C4-2B (cell line): ENCODE measurements around the gene ADM.

Source experiments
- ZFX ChIP-seq: fragments of 450-650 bp; IDR thresholded peaks from 2 replicates; pipeline ENCODE4 v1.6.1; 2017
- TF ChIP-seq, protein P1 (sequence below): fragments of 450-650 bp; conservative IDR thresholded peaks from 2 replicates; pipeline ENCODE4 v1.5.1; 2017; ENCODE audit warnings: mild to moderate bottlenecking

GRCh38 chr11:10329935-10330334 lies 25.1 kb downstream of the ADM start:
- TF ChIP-seq, protein P1, sequence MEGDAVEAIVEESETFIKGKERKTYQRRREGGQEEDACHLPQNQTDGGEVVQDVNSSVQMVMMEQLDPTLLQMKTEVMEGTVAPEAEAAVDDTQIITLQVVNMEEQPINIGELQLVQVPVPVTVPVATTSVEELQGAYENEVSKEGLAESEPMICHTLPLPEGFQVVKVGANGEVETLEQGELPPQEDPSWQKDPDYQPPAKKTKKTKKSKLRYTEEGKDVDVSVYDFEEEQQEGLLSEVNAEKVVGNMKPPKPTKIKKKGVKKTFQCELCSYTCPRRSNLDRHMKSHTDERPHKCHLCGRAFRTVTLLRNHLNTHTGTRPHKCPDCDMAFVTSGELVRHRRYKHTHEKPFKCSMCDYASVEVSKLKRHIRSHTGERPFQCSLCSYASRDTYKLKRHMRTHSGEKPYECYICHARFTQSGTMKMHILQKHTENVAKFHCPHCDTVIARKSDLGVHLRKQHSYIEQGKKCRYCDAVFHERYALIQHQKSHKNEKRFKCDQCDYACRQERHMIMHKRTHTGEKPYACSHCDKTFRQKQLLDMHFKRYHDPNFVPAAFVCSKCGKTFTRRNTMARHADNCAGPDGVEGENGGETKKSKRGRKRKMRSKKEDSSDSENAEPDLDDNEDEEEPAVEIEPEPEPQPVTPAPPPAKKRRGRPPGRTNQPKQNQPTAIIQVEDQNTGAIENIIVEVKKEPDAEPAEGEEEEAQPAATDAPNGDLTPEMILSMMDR = no peak
- no peak for TF ChIP-seq ZFX
